Measurements from ENCODE around the gene FAM53A.

- no peak for TF ChIP-seq ATF3 (IDR thresholded peaks at IDR 0.05; ENCODE audit: borderline replicate concordance, extremely low read depth, low read depth, low read length)
- no peak for TF ChIP-seq GABPA (IDR thresholded peaks at IDR 0.05; ENCODE audit: low read depth)
- no peak for TF ChIP-seq POLR2A (IDR thresholded peaks at IDR 0.05; ENCODE audit: low read depth, low read length)
- no peak for TF ChIP-seq YY1 (IDR thresholded peaks at IDR 0.05; ENCODE audit: low read depth, low read length)
- TF ChIP-seq NKRF (conservative IDR thresholded peaks at IDR 0.05), result no peak
- no peak for TF ChIP-seq RCOR1 (conservative IDR thresholded peaks at IDR 0.05; ENCODE audit: low read depth, low read length)
- TF ChIP-seq RAD21 (IDR thresholded peaks at IDR 0.05; ENCODE audit: insufficient read depth, low read depth, low read length), result no peak
These were observed 25.5 kb downstream of the FAM53A start for GRCh38 chr4:1658581-1658980.

All from GM12878 (cell line).